PFSK-1 (cell line): ENCODE measurements around the gene CARMIL3. TPM values are rescaled to one million over a fixed set of nuclear protein-coding genes. Genes with fewer than 3 reads are reported as not detected.

Source experiments
- FOXP2 ChIP-seq: optimal IDR thresholded peaks from 2 replicates; pipeline ENCODE3; 2011; ENCODE audit warnings: borderline replicate concordance, control low read depth, inconsistent platforms; ENCODE audit not compliant: insufficient read depth; ENCODE audit errors: extremely low read length, extremely low read depth
- POLR2AphosphoS5 ChIP-seq: IDR thresholded peaks from 2 replicates; pipeline ENCODE4 v1.6.1; 2012; ENCODE audit warnings: low read depth, mild to moderate bottlenecking, control low read depth, low read length, moderate library complexity
- REST ChIP-seq, 2 experiments: IDR thresholded peaks; 2 replicates each; pipeline versions ENCODE4 v1.6.1 to v1.8.0; 2011 to 2012; ENCODE audit warnings: low read depth in 2 of 2, low read length in 2 of 2, control low read depth in 1 of 2, inconsistent platforms in 1 of 2, mild to moderate bottlenecking in 1 of 2, moderate library complexity in 1 of 2; ENCODE audit not compliant: insufficient read depth in 1 of 2
- SIN3A ChIP-seq: IDR thresholded peaks from 2 replicates; pipeline ENCODE4 v1.6.1; 2012; ENCODE audit warnings: mild to moderate bottlenecking, low read length, moderate library complexity, borderline replicate concordance; ENCODE audit not compliant: insufficient read depth
- TAF1 ChIP-seq: IDR thresholded peaks from 2 replicates; pipeline ENCODE4 v1.6.1; 2012; ENCODE audit warnings: low read length, control low read depth, borderline replicate concordance; ENCODE audit not compliant: insufficient read depth
- polyA plus RNA-seq: library from polyadenylated mRNA; unstranded; fragments of >200 nt; gene quantifications from one replicate; pipeline ENCODE4 v1.2.1, GENCODE V29; 2012; ENCODE audit warnings: low read depth, missing spikeins; ENCODE audit not compliant: insufficient read length

Gene CARMIL3
- polyA plus RNA-seq, result 0.09 TPM

DNA sequence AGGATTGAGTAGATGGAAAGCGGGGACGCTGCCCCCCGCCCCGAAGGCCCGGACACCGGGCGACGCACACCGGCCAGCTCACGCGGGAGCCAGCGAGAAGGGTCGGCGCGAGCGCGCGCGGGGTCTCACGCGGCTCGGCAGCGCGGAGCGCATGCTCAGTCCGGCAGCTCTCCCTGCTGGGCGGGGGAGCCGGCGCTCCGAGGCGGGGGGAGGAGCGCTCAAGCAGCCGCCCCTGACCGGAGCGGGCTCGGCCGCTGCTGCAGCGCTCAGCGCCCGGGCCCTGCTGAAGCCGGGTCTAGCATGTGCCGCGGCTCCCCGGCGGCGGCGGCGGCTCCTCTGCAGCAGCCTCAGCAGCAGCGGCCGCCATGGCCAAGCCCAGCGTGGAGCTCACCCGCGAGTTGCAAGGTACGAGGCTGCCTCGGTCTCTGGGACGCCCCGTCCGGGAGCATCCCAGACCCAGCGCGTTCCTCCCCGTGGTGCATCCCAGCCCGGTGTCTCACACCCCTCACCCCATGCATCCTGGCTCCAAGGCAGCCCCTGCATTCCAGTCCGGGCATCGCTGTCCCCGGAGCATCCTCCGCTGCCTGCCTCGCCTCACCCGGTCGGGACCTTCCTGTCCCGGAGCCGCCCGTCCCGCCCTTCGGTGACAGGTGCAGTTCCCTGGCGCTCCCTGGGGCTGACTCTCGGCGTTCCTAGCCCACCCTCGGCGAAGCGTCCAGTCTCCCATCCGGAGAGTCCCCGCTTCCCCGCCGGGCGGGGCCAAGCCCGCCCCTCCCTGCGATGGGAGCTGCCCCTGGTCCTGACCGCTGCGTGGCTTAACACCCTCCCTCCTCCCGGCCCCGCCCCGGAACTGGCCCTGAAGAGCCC lies at the start of gene CARMIL3:
CARMIL3 (plus strand) TSS at position 221 of the 867 bp plus-strand sequence; CDS start at position 366, 145 bp downstream.
- TF ChIP-seq REST (IDR thresholded peaks at IDR 0.05; ENCODE audit: insufficient read depth in 1 of 2, low read depth in 2 of 2, low read length in 2 of 2) (peak; percentile 88 to 92), FOXP2 (no peak), TAF1 (no peak), SIN3A (no peak)

DNA sequence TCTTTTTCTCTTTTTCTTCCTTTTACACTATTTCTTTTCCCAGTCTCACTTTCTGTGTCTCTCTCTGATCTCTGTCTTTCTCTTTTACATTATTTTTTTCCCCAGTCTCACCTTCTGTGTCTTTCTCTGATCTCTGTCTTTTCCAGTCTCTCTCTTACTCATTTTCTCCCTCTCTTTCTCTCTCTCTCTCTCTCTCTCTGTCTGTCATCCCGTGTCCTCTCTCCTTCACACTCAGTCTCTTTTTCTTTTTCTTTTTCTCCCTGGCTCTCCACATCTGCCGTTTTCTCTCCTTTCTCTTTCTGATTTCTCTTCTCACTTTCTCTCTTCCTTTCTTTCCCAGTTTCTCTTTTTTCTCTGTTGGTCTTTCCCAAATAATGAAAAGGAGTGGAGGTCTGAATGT lies 40.8 kb upstream of the CARMIL3 start:
- TF ChIP-seq TAF1 (no peak), FOXP2 (no peak), POLR2AphosphoS5 (no peak), SIN3A (no peak), REST (IDR thresholded peaks at IDR 0.05; ENCODE audit: insufficient read depth in 1 of 2, low read depth in 2 of 2, low read length in 2 of 2) (no peak)

GRCh38 chr14:24013654-24014514 lies 37.9 kb upstream of the CARMIL3 start:
- TF ChIP-seq SIN3A (no peak), POLR2AphosphoS5 (no peak), FOXP2 (no peak), REST (IDR thresholded peaks at IDR 0.05; ENCODE audit: insufficient read depth in 1 of 2, low read depth in 2 of 2, low read length in 2 of 2) (no peak), TAF1 (no peak)

GRCh38 chr14:24032727-24033418 lies 18.9 kb upstream of the CARMIL3 start:
- TF ChIP-seq FOXP2, result no peak
- TF ChIP-seq TAF1, result no peak
- TF ChIP-seq REST (IDR thresholded peaks at IDR 0.05; ENCODE audit: insufficient read depth in 1 of 2, low read depth in 2 of 2, low read length in 2 of 2), result no peak
- TF ChIP-seq SIN3A, result no peak
- TF ChIP-seq POLR2AphosphoS5, result no peak
